ENCODE results near the gene PLCH2. TPM values are rescaled to one million over a fixed set of nuclear protein-coding genes. Genes with fewer than 3 reads are reported as not detected.

Gene PLCH2
- total and polyA plus RNA-seq, 2 of the 13 experiments (the other 11 are each of a cell fraction or from before 2014, with no cell fraction given): 0.15 to 0.67 TPM

DNA sequence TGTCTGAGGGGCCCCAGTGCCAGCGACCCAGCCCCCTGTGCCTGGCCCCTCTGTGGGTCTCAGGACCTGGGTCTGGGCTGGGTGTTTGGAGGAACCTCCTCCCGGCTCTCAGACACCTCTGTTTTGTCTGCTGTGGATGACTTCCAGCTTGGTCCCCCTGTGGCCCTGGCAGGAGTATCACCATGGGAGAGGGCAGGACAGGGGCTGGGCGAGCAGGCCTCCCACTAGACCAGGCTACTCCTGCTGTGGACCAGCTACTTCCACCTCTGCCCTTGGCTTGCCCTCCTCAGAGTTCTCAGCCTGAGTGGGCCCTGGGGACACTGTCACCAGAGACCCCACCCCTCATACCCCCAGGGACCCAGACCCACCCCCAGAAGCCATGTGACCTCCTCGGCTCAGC, 21.8 kb downstream of the PLCH2 start:
- Histone ChIP-seq H2AFZ (ENCODE audit: low read length) (no peak overlapping the region), H3K9ac (ENCODE audit: insufficient read depth, low read depth, low read length) (no peak overlapping the region), H3K27me3 (ENCODE audit: control insufficient read depth in 1 of 2, insufficient read depth in 2 of 2, low read length in 2 of 2) (peaks cover 30 to 64% of the 10 kb centered on the region in 2 experiments), H3K4me1 (ENCODE audit: insufficient read depth, low read length) (peaks cover 43% of the 10 kb centered on the region), H3K4me3 (replicated peaks in 1 of 3; ENCODE audit: insufficient read depth in 1 of 3, low read depth in 2 of 3, low read length in 3 of 3) (no peak overlapping the region; a peak in 1 of 6 replicates), H3K9me3 (ENCODE audit: low read length) (no peaks in the 10 kb centered on the region), H3K36me3 (replicated peaks in 1 of 2; ENCODE audit: control insufficient read depth in 1 of 2, insufficient read depth in 2 of 2, low read length in 2 of 2) (no peaks in the 10 kb centered on the region), H4K20me1 (ENCODE audit: insufficient read depth, low read length) (no peaks in the 10 kb centered on the region), H3K4me2 (ENCODE audit: low read depth, low read length) (no peak overlapping the region), H3K27ac (ENCODE audit: extremely low read length, insufficient read depth, low read length) (no peak overlapping the region), H3K79me2 (ENCODE audit: insufficient read depth, low read length) (no peaks in the 10 kb centered on the region)
- intact Hi-C loops (cut with micrococcal nuclease; ENCODE audit: unreplicated experiment): no loop called here
- in situ Hi-C loops (cut with HindIII; ENCODE audit: extremely low pct_ligation_motif_present, low pct_unique_long_range_greater_than_20kb): no loop called here
- TF ChIP-seq ZNF530 (CRISPR knock-in tag; IDR thresholded peaks at IDR 0.05; ENCODE audit: low read depth) (no peak), PPARG (CRISPR knock-in tag; conservative IDR thresholded peaks at IDR 0.05) (no peak), GATAD2A (CRISPR knock-in tag; IDR thresholded peaks at IDR 0.05) (no peak), ZNF841 (CRISPR knock-in tag; IDR thresholded peaks at IDR 0.05; ENCODE audit: borderline replicate concordance) (no peak), RXRA (CRISPR knock-in tag; IDR thresholded peaks at IDR 0.05) (no peak), NKX3-1 (CRISPR knock-in tag; IDR thresholded peaks at IDR 0.05) (no peak), NFE2L1 (CRISPR knock-in tag; IDR thresholded peaks at IDR 0.05; ENCODE audit: borderline replicate concordance) (no peak)
- TF ChIP-seq, protein P1, sequence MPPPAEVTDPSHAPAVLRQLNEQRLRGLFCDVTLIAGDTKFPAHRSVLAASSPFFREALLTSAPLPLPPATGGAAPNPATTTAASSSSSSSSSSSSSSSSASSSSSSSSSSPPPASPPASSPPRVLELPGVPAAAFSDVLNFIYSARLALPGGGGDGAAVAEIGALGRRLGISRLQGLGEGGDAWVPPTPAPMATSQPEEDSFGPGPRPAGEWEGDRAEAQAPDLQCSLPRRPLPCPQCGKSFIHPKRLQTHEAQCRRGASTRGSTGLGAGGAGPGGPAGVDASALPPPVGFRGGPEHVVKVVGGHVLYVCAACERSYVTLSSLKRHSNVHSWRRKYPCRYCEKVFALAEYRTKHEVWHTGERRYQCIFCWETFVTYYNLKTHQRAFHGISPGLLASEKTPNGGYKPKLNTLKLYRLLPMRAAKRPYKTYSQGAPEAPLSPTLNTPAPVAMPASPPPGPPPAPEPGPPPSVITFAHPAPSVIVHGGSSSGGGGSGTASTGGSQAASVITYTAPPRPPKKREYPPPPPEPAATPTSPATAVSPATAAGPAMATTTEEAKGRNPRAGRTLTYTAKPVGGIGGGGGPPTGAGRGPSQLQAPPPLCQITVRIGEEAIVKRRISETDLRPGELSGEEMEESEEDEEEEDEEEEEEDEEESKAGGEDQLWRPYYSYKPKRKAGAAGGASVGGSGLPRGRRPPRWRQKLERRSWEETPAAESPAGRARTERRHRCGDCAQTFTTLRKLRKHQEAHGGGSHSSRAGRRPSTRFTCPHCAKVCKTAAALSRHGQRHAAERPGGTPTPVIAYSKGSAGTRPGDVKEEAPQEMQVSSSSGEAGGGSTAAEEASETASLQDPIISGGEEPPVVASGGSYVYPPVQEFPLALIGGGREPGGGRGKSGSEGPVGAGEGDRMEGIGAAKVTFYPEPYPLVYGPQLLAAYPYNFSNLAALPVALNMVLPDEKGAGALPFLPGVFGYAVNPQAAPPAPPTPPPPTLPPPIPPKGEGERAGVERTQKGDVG (CRISPR knock-in tag; IDR thresholded peaks at IDR 0.05; ENCODE audit: borderline replicate concordance): no peak
- DNase-seq (ENCODE audit: low spot score) (no peak), FAIRE-seq (no peak), ATAC-seq (no peak)
- no TSS peak for BruUV-seq (replicated peaks)
- CTCF ChIA-PET (ENCODE audit: low intra/inter-chr PET ratio, low total read pairs): no interaction called here
- POLR2A ChIA-PET: no interaction called here
- 20% methylated on average over 1 of the region's 4 CpGs for WGBS (ENCODE audit: low lambda C conversion rate)

All from HepG2 (cell line).